ENCODE data around the gene PIAS1.

DNA sequence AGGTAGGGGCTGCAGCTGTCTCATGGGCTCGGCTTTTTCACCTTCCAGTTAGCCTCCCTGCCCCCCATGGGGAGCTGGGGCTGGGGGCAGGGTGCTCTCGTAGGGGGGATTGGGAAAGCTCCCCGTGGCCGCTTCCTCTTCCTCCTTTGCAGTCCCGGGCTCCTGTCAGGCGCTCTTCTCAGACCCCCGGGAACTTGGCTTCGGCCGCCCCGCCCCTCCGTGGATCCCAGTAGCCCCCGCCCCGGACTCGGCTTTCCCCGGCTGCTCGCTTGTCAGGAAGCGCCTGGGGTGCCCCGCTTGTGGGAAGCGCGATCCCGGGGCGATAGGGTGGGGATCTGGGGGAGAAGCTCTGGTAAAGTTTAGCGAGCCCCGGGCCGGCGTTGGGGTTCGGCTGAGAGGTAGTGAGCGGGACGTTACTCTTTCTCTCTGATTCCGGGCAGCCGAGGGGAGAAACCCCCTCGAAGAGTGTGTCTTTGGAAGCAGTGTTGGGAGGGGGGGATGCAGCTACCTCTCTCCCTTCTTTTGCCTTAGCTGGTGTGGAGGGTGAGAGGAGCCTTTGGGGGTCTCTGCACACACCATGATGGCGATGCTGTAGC lies 611 bp downstream of the PIAS1 start:
- TF ChIP-seq, protein P1, sequence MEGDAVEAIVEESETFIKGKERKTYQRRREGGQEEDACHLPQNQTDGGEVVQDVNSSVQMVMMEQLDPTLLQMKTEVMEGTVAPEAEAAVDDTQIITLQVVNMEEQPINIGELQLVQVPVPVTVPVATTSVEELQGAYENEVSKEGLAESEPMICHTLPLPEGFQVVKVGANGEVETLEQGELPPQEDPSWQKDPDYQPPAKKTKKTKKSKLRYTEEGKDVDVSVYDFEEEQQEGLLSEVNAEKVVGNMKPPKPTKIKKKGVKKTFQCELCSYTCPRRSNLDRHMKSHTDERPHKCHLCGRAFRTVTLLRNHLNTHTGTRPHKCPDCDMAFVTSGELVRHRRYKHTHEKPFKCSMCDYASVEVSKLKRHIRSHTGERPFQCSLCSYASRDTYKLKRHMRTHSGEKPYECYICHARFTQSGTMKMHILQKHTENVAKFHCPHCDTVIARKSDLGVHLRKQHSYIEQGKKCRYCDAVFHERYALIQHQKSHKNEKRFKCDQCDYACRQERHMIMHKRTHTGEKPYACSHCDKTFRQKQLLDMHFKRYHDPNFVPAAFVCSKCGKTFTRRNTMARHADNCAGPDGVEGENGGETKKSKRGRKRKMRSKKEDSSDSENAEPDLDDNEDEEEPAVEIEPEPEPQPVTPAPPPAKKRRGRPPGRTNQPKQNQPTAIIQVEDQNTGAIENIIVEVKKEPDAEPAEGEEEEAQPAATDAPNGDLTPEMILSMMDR (IDR thresholded peaks at IDR 0.05), result no peak
- TF ChIP-seq POLR2A (IDR thresholded peaks at IDR 0.05), result no peak
